Psoas muscle (tissue), 8 donors: ENCODE data around the gene CEP70. TPM values are rescaled to one million over a fixed set of nuclear protein-coding genes. Genes with fewer than 3 reads are reported as not detected.

Experiments used
- ATAC-seq, 4 donors: fragments of 200-7000 bp; cut with Tn5 transposase; one replicate each; pipeline ENCODE4 v1.9.1; 2020; ENCODE audit warnings: moderate library complexity in 3 of 4, mild to moderate bottlenecking in 2 of 4
- DNase-seq, 2 donors: peaks; one replicate each; pipeline ENCODE4 v3.0.0-alpha.2; 2020
- H3K27ac ChIP-seq: fragments of 200-600 bp; one replicate; pipeline ENCODE4 v1.8.0; 2022
- H3K27me3 ChIP-seq, 3 donors: fragments of 200-600 bp in 1 of 3; one replicate each; pipeline versions ENCODE4 v1.6.1 to v1.8.0; 2013 to 2022; ENCODE audit warnings: low read length in 2 of 3, mild to moderate bottlenecking in 2 of 3, moderate library complexity in 1 of 3; ENCODE audit not compliant: insufficient read depth in 3 of 3
- H3K36me3 ChIP-seq, 2 donors: fragments of 200-600 bp in 1 of 2; one replicate each; pipeline versions ENCODE4 v1.6.1 to v1.8.0; 2013 to 2022; ENCODE audit warnings: low read depth in 1 of 2, mild to moderate bottlenecking in 1 of 2, moderate library complexity in 1 of 2; ENCODE audit not compliant: insufficient read depth in 1 of 2
- H3K4me1 ChIP-seq: fragments of 200-600 bp; one replicate; pipeline ENCODE4 v1.8.0; 2022
- H3K4me3 ChIP-seq: fragments of 200-600 bp; one replicate; pipeline ENCODE4 v1.8.0; 2022; ENCODE audit warnings: mild to moderate bottlenecking
- H3K9me3 ChIP-seq: fragments of 200-600 bp; one replicate; pipeline ENCODE4 v1.8.0; 2022
- WGBS, 3 donors: extraction: QIAGEN DNeasy Blood & Tissue Kit; methylation state at CpG; one replicate each; pipeline versions ENCODE4 v1.1.6 to v1.1.7; 2013; 5-methylcytosine and 5-hydroxymethylcytosine counted together
- intact Hi-C, 2 donors: fragments of 100-400 bp; cut with DNase I; formaldehyde crosslinking; loops; one replicate each; pipeline versions ENCODE4 v1.11.0 to v1.14.2; 2022
- polyA plus RNA-seq, 3 donors: library from polyadenylated mRNA; stranded (reverse); fragments of 200-250 nt; gene quantifications; one replicate each; pipeline ENCODE4 v1.2.3, GENCODE V29; 2013
- total RNA-seq, 4 donors: library from RNA; stranded (reverse); fragmentation: NEBNext Ultra II Directional in 2 of 4; extraction: Animal tissue kit (Norgen Biotek cat#: 25700) in 2 of 4; gene quantifications; one replicate each; pipeline versions ENCODE4 v1.2.1 to v1.2.4, GENCODE V29; 2021 to 2023
- TF ChIP-seq, protein P1 (sequence below): fragments of 200-600 bp; IDR thresholded peaks from one replicate; pipeline ENCODE4 v1.8.0; 2022; ENCODE audit warnings: antibody characterized with exemption
- donor health status: healthy with polysubstance abuse.
- donor health status: DM: no; HTN: no; CAD: no; lungs with moderate emphysema.
- donor health status: Bipolar disorder and iron deficiency.
- donor health status: healthy.
- donor health status: DM: yes; HTN: yes; CAD: no.
- donor health status: DM: no; HTN: no; CAD: no.
- donor health status: DM: no; HTN: no; CAD: no.
- donor health status: DM: yes; HTN: yes; CAD: no.

CEP70 gene
- total and polyA plus RNA-seq, 7 donors = 4.1 to 30.4 (median 21.4) TPM

DNA sequence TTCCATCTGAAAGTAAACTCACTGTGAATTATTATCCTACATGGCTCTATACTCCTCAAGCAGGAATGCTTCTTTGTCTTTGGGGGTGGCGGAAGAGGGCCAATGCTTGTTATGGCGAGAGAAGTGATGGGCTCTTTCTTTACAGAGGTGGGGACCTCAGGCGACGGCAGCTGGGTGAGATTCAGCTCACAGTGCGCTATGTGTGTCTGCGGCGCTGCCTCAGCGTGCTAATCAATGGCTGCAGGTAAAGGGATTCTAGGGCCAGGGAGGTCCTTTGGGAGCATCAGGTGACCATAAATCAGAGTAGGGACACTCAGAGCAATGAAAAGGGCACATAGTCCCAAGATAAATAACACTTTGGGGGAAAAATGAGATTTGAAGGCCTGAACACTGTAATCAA is 120.7 kb downstream of the CEP70 start:
- TF ChIP-seq, protein P1, sequence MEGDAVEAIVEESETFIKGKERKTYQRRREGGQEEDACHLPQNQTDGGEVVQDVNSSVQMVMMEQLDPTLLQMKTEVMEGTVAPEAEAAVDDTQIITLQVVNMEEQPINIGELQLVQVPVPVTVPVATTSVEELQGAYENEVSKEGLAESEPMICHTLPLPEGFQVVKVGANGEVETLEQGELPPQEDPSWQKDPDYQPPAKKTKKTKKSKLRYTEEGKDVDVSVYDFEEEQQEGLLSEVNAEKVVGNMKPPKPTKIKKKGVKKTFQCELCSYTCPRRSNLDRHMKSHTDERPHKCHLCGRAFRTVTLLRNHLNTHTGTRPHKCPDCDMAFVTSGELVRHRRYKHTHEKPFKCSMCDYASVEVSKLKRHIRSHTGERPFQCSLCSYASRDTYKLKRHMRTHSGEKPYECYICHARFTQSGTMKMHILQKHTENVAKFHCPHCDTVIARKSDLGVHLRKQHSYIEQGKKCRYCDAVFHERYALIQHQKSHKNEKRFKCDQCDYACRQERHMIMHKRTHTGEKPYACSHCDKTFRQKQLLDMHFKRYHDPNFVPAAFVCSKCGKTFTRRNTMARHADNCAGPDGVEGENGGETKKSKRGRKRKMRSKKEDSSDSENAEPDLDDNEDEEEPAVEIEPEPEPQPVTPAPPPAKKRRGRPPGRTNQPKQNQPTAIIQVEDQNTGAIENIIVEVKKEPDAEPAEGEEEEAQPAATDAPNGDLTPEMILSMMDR = no peak
- H3K27me3 ChIP-seq = no peaks in the 10 kb centered on the region
- DNase-seq (peak in 1 of 2 donors; percentile 32), ATAC-seq (no peak)
- peaks cover 43% of the 10 kb centered on the region for H3K4me1 ChIP-seq
- H3K9me3 ChIP-seq = no peaks in the 10 kb centered on the region
- no peak overlapping the region for H3K27ac ChIP-seq
- intact Hi-C loops = no loop called here
- H3K36me3 ChIP-seq = no peaks in the 10 kb centered on the region
- WGBS, 3 donors = 97 to 98% (median 97%) methylated on average over 8 of the region's 8 CpGs
- H3K4me3 ChIP-seq = no peak overlapping the region

GRCh38 chr3:138472141-138472825 is 121.8 kb downstream of the CEP70 start:
- Histone ChIP-seq H3K27me3 (no peaks in the 10 kb centered on the region), H3K9me3 (no peaks in the 10 kb centered on the region), H3K4me3 (no peak overlapping the region), H3K36me3 (no peaks in the 10 kb centered on the region), H3K4me1 (peaks cover 38% of the 10 kb centered on the region), H3K27ac (no peak overlapping the region)
- TF ChIP-seq, protein P1 = no peak
- no peak for ATAC-seq
- no peak for DNase-seq
- 93 to 97% (median 93%) methylated on average over 8 of the region's 8 CpGs for WGBS, 3 donors
- intact Hi-C loops = no loop called here

GRCh38 chr3:138471481-138471880 is 122.6 kb downstream of the CEP70 start:
- TF ChIP-seq, protein P1 = no peak
- DNase-seq (no peak), ATAC-seq (no peak)
- 88 to 94% (median 89%) methylated on average over 1 of the region's 1 CpG for WGBS, 3 donors
- no peak overlapping the region for H3K4me3 ChIP-seq
- H3K36me3 ChIP-seq = no peaks in the 10 kb centered on the region
- intact Hi-C loops = no loop called here
- peaks cover 32% of the 10 kb centered on the region for H3K4me1 ChIP-seq
- H3K27ac ChIP-seq = peak overlapping the region; percentile 50
- no peaks in the 10 kb centered on the region for H3K27me3 ChIP-seq
- no peaks in the 10 kb centered on the region for H3K9me3 ChIP-seq

- 69 to 76% (median 74%) methylated on average over 3 of the region's 3 CpGs for WGBS, 3 donors
- H3K27ac ChIP-seq = peak overlapping the region; percentile 50
- TF ChIP-seq, protein P1 = no peak
- H3K9me3 ChIP-seq = no peaks in the 10 kb centered on the region
- no peaks in the 10 kb centered on the region for H3K36me3 ChIP-seq
- no peaks in the 10 kb centered on the region for H3K27me3 ChIP-seq
- ATAC-seq = no peak
- peaks cover 32% of the 10 kb centered on the region for H3K4me1 ChIP-seq
- H3K4me3 ChIP-seq = no peak overlapping the region
- intact Hi-C loops = no loop called here
- DNase-seq = no peak
These were observed 123.4 kb downstream of the CEP70 start for GRCh38 chr3:138470687-138471086.

DNA sequence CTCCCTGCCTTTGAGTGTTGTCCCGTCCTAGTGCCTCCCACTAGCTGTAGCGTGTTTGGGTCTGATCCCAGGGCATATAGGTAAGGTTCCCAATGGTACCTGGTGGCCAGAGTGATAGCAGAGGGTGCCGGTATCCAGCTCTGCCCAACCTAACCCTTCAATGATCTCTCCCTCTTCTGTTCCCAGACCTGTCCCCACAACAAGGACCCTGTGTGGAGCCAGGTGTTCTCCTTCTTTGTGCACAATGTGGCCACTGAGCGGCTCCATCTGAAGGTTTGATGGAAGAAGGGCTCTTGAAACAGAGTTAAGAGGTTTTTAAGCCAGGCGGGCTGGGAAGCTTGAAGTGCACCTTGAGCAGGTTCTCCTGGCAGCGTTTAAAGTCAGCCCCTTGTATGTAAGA is 124.2 kb downstream of the CEP70 start:
- H3K9me3 ChIP-seq = no peaks in the 10 kb centered on the region
- no peaks in the 10 kb centered on the region for H3K36me3 ChIP-seq
- WGBS, 3 donors = 89 to 93% (median 90%) methylated on average over 6 of the region's 6 CpGs
- no peak for DNase-seq
- TF ChIP-seq, protein P1 = no peak
- intact Hi-C loops = loop anchor here in 1 of 2 donors (1.0 kb wide), 1 partner anchor 124 kb away; the partner anchor contains the start of gene CEP70
- peak overlapping the region; percentile 54 for H3K4me3 ChIP-seq
- H3K27ac ChIP-seq = peak overlapping the region; percentile 94
- H3K27me3 ChIP-seq = no peaks in the 10 kb centered on the region
- peaks cover 32% of the 10 kb centered on the region for H3K4me1 ChIP-seq
- ATAC-seq = no peak
